GM10248 (cell line): ENCODE results near the gene MVB12B.

Experiments
- CTCF ChIA-PET: fragments of 300-600 bp; sonication (Branson Sonifier 250); formaldehyde crosslinking; extraction: SDS; loops from one replicate; lab custom pipeline; 2021; ENCODE audit warnings: antibody characterized with exemption; lab: Yijun Ruan, JAX
- POLR2A ChIA-PET: fragments of 350-650 bp; sonication (Branson Sonifier 250); formaldehyde crosslinking; extraction: SDS; loops from one replicate; lab custom pipeline; 2020; ENCODE audit warnings: antibody characterized with exemption; lab: Yijun Ruan, JAX
- DNase-seq: peaks from one replicate; pipeline ENCODE4 v3.0.0; 2012; ENCODE audit errors: extremely low spot score
- CTCF ChIP-seq: IDR thresholded peaks from 2 replicates; pipeline ENCODE4 v1.5.1; 2012; ENCODE audit warnings: mild to moderate bottlenecking, low read depth; ENCODE audit errors: extremely low read depth, missing control alignments, control extremely low read depth

MVB12B gene

DNA sequence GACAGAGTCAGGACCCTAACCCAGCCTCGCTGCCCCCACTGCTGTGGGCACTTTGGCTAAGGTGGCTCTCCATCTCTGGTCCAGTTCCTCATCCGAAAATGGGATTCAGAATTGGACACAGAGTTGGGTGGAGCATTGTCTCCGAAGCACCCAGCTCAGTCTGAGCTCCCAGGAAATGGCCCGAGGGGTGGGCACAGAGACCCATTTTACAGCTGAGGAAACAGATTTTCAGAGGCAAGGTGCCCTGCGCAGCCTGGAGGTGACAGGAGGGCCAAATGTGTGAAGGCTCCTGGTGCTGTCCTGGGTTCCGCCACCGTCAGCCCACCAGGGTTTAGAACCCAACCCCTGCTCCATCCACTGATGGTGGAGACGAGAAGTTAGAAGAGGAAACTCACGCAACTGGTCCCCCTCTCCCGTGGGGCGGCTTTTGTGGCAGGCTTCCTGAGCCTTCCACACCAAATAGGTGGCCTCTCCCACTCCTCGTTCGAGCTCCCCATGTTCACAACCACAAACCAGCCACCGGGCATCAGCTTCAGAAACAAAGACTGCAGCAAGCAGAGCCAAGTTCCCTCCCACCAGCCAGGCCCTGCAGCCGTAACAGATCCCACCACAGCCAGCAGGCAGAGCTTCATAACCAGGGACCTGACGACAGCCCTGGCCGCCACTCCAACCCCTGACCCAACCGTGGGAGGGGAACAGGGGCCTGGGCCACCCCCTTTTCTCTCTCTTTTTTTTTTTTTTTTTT is 196.2 kb downstream of the MVB12B start:
- no peak for TF ChIP-seq CTCF
- POLR2A ChIA-PET: no interaction called here
- CTCF ChIA-PET: no interaction called here
- no peak for DNase-seq

DNA sequence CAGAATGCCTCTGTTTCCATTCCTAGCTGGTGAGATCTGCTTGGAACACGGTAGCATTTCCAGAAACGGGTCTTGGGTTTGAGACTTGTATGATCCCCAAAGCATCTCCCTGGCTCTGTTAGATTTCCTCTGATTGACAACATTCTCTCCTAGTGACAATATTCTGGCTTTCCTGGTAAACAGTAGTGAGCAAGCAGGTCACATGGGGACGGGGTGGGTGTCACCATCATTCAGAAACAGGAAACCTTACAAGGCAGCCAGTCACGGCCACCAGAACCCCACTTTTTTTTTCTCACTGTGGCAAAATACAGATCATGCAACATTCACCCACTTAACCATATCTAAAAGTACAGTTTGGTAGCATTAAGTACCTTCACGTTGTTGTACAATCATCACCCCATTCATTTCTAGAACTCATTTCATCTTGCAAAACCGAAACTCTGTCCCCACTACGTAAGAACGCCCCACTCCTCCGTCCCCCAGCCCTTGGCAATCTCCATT is 197.0 kb downstream of the MVB12B start:
- no peak for TF ChIP-seq CTCF
- CTCF ChIA-PET: no interaction called here
- DNase-seq: no peak
- POLR2A ChIA-PET: no interaction called here

DNA sequence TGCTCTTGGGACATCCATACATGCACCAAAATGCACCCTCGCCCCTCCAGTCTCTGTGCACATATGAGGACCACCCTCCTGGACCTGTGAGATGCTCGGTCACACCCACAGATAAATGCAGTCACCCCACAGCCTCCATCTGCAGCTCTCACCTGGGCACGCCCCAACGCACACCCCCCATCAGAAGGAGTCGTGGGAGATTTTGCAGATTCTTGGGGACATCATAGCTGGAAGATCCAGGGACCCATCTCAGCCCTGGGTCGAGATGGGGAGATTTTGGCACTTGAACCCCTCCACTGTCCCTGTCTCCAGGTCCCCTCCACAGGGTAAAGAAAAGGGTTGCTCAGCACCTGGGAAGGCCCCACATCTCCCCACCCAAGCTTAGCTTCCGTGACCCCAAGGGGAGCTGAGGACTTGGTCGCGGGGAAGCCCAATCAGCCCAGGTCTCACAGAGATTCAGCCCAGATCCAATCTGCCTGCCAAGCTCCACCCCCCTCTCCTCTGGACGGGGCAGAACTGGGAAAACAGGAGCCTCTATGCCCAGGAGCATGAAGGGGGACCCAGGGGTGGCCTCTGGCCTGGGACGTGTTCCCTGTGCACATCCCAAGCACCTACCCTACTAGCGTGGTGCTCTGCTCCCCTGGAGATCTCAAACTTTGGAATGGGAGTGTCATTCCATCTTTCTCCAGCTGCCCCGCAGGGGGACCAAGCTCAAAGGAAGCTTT is 197.9 kb downstream of the MVB12B start:
- no peak for DNase-seq
- POLR2A ChIA-PET: no interaction called here
- CTCF ChIA-PET: interaction anchor here (0.8 to 1.8 kb wide), 4 partner anchors 24 to 38 kb away, joined by 4 to 7 read pairs (median 4); no protein-coding TSS in a partner anchor
- TF ChIP-seq CTCF: no peak

- CTCF ChIA-PET: interaction anchor here (1.8 kb wide), 1 partner anchor 26 kb away, joined by 4 read pairs; no protein-coding TSS in a partner anchor
- no peak for TF ChIP-seq CTCF
- DNase-seq: no peak
- POLR2A ChIA-PET: no interaction called here
Measured at GRCh38 chr9:126526218-126527108, 199.8 kb downstream of the MVB12B start.

- POLR2A ChIA-PET: no interaction called here
- TF ChIP-seq CTCF: no peak
- CTCF ChIA-PET: no interaction called here
- DNase-seq: no peak
Measured at GRCh38 chr9:126527109-126527825, 200.6 kb downstream of the MVB12B start.
